Left lung (tissue), 10 donors: ENCODE data around the gene GGT6. TPM values are rescaled to one million over a fixed set of nuclear protein-coding genes. Genes with fewer than 3 reads are reported as not detected.

Source experiments
- ATAC-seq: fragments of 200-7000 bp; cut with Tn5 transposase; one replicate; pipeline ENCODE4 v1.9.1; 2020; ENCODE audit warnings: moderate library complexity
- DNase-seq, 4 donors: peaks; one replicate each; pipeline ENCODE4 v3.0.0-alpha.2; 2013 to 2020
- H3K27ac ChIP-seq, 2 donors: fragments of 200-600 bp; sonication (generic) in 1 of 2; one replicate each; pipeline versions ENCODE4 v1.5.0 to v1.8.0; 2020 to 2021
- H3K27me3 ChIP-seq, 2 donors: fragments of 200-600 bp; sonication (generic) in 1 of 2; one replicate each; pipeline versions ENCODE4 v1.5.0 to v1.8.0; 2020 to 2021
- H3K36me3 ChIP-seq, 2 donors: fragments of 200-600 bp; sonication (generic) in 1 of 2; one replicate each; pipeline versions ENCODE4 v1.5.0 to v1.8.0; 2020 to 2021
- H3K4me1 ChIP-seq, 2 donors: fragments of 200-600 bp; one replicate each; pipeline ENCODE4 v1.8.0; 2021
- H3K4me3 ChIP-seq, 2 donors: fragments of 200-600 bp; sonication (generic) in 1 of 2; one replicate each; pipeline versions ENCODE4 v1.5.0 to v1.8.0; 2020 to 2021; ENCODE audit warnings: mild to moderate bottlenecking in 1 of 2
- H3K9me3 ChIP-seq, 2 donors: fragments of 200-600 bp; sonication (generic) in 1 of 2; one replicate each; pipeline versions ENCODE4 v1.5.0 to v1.8.0; 2020 to 2021
- intact Hi-C, 2 donors: fragments of 100-400 bp; cut with DNase I; formaldehyde crosslinking; loops; one replicate each; pipeline versions ENCODE4 v1.11.2 to v1.14.2; 2022
- polyA plus RNA-seq, 6 donors: library from polyadenylated mRNA; unstranded; fragments of 120-200 nt; gene quantifications; one replicate each; pipeline ENCODE4 v1.2.1, GENCODE V29; 2013; ENCODE audit not compliant: insufficient read length in 6 of 6
- total RNA-seq, 2 donors: library from RNA; stranded (reverse); fragmentation: NEBNext Ultra II Directional; extraction: Animal tissue kit (Norgen Biotek cat#: 25700); gene quantifications; one replicate each; pipeline ENCODE4 v1.2.1, GENCODE V29; 2021
- TF ChIP-seq, protein P1 (sequence below), 2 donors: fragments of 200-600 bp; sonication (generic) in 1 of 2; IDR thresholded peaks; one replicate each; pipeline versions ENCODE4 v1.5.0 to v1.8.0; 2021; ENCODE audit warnings: antibody characterized with exemption in 2 of 2
- donor health status: DM: no; HTN: yes; CAD: no.
- donor health status: DM: no; HTN: no; CAD: no.

The GGT6 gene
- total and polyA plus RNA-seq, 8 donors: 1.8 to 17.4 (median 6.4) TPM

DNA sequence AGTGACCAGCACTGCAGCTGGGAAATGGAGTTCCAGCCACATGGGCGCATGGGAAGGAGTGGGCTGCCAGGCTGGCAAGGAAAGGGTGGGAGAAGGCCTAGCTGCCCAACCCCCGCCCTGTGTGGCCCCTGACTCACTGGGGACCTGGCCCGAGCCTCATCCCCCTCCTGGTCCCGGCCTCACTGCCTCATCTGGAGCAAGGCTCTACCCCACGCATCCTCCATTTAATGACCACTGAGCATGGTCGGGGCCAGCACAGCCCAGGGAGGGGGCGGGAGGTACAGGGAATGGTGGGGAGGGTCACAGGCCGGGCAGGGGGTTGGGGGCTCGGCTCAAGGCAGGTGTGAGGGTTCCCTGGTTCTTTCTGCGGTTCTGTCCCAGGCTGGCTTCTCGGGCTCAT, 45.6 kb downstream of the GGT6 start:
- peaks cover 16 to 93% of the 10 kb centered on the region in 2 donors for H3K4me1 ChIP-seq
- ATAC-seq (no peak), DNase-seq (peak in 1 of 4 donors; percentile 27)
- no peaks in the 10 kb centered on the region for H3K36me3 ChIP-seq
- TF ChIP-seq, protein P1, sequence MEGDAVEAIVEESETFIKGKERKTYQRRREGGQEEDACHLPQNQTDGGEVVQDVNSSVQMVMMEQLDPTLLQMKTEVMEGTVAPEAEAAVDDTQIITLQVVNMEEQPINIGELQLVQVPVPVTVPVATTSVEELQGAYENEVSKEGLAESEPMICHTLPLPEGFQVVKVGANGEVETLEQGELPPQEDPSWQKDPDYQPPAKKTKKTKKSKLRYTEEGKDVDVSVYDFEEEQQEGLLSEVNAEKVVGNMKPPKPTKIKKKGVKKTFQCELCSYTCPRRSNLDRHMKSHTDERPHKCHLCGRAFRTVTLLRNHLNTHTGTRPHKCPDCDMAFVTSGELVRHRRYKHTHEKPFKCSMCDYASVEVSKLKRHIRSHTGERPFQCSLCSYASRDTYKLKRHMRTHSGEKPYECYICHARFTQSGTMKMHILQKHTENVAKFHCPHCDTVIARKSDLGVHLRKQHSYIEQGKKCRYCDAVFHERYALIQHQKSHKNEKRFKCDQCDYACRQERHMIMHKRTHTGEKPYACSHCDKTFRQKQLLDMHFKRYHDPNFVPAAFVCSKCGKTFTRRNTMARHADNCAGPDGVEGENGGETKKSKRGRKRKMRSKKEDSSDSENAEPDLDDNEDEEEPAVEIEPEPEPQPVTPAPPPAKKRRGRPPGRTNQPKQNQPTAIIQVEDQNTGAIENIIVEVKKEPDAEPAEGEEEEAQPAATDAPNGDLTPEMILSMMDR (IDR thresholded peaks at IDR 0.05): no peak
- no peaks in the 10 kb centered on the region for H3K27me3 ChIP-seq
- peak overlapping the region; percentile 60 to 70 for H3K27ac ChIP-seq
- intact Hi-C loops: no loop called here
- no peak overlapping the region for H3K4me3 ChIP-seq
- H3K9me3 ChIP-seq: no peaks in the 10 kb centered on the region

- intact Hi-C loops: no loop called here
- Histone ChIP-seq H3K4me3 (no peak overlapping the region), H3K36me3 (no peaks in the 10 kb centered on the region), H3K27me3 (no peaks in the 10 kb centered on the region), H3K9me3 (no peaks in the 10 kb centered on the region), H3K4me1 (peaks cover 12 to 93% of the 10 kb centered on the region in 2 donors), H3K27ac (peak overlapping the region; percentile 60 to 70)
- TF ChIP-seq, protein P1 (IDR thresholded peaks at IDR 0.05): no peak
- ATAC-seq: peak; percentile 85
- peak in 2 of 4 donors; percentile 72 to 88 for DNase-seq
Observed at GRCh38 chr17:4514206-4514605, 46.2 kb downstream of the GGT6 start.

DNA sequence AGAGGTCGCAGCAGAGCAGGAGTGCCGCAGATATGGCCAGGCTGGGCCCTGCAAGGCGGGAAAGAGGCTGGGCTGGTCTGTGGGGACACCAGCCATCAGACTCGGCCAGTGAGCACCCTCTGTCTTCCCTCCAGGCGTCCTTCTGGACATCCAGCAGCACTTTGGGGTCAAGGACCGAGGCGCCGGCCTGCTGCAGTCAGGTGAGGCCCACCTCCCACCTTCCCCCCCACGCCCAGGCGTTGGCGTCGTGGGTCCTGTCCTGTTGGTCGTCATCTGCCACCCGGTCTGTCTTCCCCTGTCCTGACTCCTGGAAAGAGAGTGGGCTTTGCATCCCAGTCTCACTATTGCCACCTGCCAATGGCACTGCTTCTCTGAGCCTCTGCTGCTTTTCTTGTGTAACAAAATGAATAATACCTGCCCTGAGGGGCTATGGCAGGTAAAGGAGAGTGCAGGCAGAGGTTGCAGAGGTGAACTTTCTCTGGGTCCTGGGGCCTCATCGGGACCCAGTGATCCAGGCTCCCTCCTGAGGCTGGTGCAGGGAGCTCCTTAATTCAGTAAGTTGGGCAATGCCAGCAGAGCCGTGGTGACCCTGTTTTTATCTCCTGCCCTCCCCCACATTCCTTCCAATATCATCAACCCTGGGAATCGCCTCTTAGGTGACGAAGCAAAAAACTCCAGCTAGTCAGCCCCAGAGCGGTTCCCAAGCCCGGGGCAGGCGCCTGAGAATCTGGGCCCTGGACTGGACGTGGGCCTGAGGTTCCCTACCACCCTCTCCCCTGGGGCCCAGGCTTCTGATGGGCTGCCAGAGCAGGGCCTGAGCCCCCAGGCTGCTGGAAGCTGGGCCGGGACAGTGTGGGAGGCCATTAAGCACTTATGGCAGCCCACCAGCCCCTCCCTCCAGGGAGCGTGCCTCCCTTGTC, 47.0 kb downstream of the GGT6 start:
- peaks cover 15 to 93% of the 10 kb centered on the region in 2 donors for H3K4me1 ChIP-seq
- no peak for DNase-seq
- no peaks in the 10 kb centered on the region for H3K27me3 ChIP-seq
- TF ChIP-seq, protein P1 (IDR thresholded peaks at IDR 0.05): no peak
- no peak overlapping the region for H3K4me3 ChIP-seq
- intact Hi-C loops: no loop called here
- peak overlapping the region; percentile 60 to 70 for H3K27ac ChIP-seq
- H3K36me3 ChIP-seq: no peaks in the 10 kb centered on the region
- H3K9me3 ChIP-seq: no peaks in the 10 kb centered on the region
- peak; percentile 4 for ATAC-seq

DNA sequence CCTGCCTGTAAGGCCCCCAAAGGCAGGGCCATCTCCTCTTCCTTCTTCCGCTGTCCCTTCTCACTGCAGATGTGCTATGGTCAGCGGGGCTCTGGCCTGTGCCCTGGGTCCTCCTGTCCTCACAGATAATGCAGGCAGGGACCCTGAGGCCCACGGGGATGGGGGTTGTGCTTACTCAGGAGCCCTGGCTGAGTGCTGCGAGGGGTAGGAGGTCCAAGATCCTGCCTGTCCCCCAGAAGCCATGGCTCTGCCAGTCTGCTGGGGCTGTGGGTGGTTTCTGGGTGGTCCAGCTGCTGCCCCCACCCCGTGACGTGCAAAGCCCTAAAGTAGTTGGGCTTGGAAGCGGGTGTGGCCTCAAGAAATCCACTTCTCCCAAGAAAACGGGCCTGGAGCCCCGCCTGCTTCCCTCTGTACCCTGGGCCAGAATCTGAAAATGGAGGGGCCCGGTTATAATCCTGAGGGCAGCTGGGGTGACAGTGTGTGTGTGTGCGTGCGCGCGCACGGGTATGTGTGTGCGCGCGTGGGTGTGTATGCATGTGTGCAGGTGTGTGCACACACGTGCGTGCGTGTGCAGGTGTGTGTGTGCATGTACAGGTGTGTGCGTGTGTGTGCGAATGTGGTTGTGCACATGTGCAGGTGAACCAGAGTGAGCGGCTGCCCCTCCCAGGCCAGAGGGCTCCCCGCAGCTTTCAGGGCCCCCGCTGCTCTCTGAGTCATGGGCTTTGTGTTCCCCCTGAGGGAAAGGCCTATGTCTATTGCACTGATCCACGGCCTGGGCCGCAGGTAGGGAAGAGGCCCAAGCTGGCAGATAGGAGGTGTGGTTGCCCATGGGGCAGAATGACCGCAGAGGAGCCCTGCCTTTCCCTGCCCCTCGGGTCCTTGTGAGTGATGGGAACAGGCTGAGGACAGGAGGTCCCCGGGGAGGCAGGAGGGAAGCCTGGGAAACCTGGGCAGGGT, 47.9 kb downstream of the GGT6 start:
- Histone ChIP-seq H3K9me3 (no peaks in the 10 kb centered on the region), H3K4me3 (no peak overlapping the region), H3K27me3 (no peaks in the 10 kb centered on the region), H3K36me3 (no peaks in the 10 kb centered on the region), H3K27ac (no peak overlapping the region), H3K4me1 (peaks cover 15 to 96% of the 10 kb centered on the region in 2 donors)
- TF ChIP-seq, protein P1 (IDR thresholded peaks at IDR 0.05): no peak
- ATAC-seq: no peak
- intact Hi-C loops: no loop called here
- no peak for DNase-seq
